Spleen (tissue), 7 donors: ENCODE data around the gene MRO.

Experiments used
- POLR2A ChIP-seq, 3 donors: fragments of 450-650 bp; IDR thresholded peaks; one replicate each; pipeline ENCODE4 v1.5.1; 2017; ENCODE audit warnings: antibody characterized with exemption in 3 of 3, mild to moderate bottlenecking in 1 of 3
- POLR2AphosphoS5 ChIP-seq, 3 donors: sonication (generic); formaldehyde crosslinking; IDR thresholded peaks; one replicate each; pipeline ENCODE4 v1.5.1; 2017; ENCODE audit warnings: antibody characterized with exemption in 3 of 3
- TF ChIP-seq, protein P1 (sequence below), 11 experiments: fragments of 200-600 bp in 7 of 11; fragments of 450-650 bp in 4 of 11; sonication (generic) in 4 of 11; IDR thresholded peaks in 8 of 11; conservative IDR thresholded peaks in 3 of 11; 1 replicate in 7 of 11; 2 replicates in 4 of 11; pipeline versions ENCODE4 v1.4.0 to v1.8.0; 2016 to 2021; ENCODE audit warnings: antibody characterized with exemption in 11 of 11, inconsistent platforms in 4 of 11, mild to moderate bottlenecking in 1 of 11
- donor health status: DM: no; HTN: no; CAD: no; lungs with moderate emphysema.
- donor health status: DM: no; HTN: no; CAD: no.
- donor health status: DM: no; HTN: no; CAD: no.

GRCh38 chr18:50826027-50826426, 6.2 kb upstream of the MRO start:
- TF ChIP-seq POLR2A (IDR thresholded peaks at IDR 0.05) (no peak), POLR2AphosphoS5 (IDR thresholded peaks at IDR 0.05) (no peak)
- TF ChIP-seq, protein P1, sequence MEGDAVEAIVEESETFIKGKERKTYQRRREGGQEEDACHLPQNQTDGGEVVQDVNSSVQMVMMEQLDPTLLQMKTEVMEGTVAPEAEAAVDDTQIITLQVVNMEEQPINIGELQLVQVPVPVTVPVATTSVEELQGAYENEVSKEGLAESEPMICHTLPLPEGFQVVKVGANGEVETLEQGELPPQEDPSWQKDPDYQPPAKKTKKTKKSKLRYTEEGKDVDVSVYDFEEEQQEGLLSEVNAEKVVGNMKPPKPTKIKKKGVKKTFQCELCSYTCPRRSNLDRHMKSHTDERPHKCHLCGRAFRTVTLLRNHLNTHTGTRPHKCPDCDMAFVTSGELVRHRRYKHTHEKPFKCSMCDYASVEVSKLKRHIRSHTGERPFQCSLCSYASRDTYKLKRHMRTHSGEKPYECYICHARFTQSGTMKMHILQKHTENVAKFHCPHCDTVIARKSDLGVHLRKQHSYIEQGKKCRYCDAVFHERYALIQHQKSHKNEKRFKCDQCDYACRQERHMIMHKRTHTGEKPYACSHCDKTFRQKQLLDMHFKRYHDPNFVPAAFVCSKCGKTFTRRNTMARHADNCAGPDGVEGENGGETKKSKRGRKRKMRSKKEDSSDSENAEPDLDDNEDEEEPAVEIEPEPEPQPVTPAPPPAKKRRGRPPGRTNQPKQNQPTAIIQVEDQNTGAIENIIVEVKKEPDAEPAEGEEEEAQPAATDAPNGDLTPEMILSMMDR (IDR thresholded peaks at IDR 0.05 in 8 of 11, conservative IDR thresholded peaks at IDR 0.05 in 3 of 11) = no peak
